Heart left ventricle (tissue), 16 donors: Measurements from ENCODE around the gene FOXP1. TPM values are rescaled to one million over a fixed set of nuclear protein-coding genes. Genes with fewer than 3 reads are reported as not detected.

Source experiments
- ATAC-seq, 4 donors: fragments of 200-7000 bp; cut with Tn5 transposase; one replicate each; pipeline ENCODE4 v1.9.1; 2020 to 2022; ENCODE audit warnings: moderate library complexity in 4 of 4, mild to moderate bottlenecking in 3 of 4, moderate number of reproducible peaks in 1 of 4
- DNase-seq, 5 donors: peaks; one replicate each; pipeline ENCODE4 v3.0.0-alpha.2; 2020
- H3K27ac ChIP-seq, 12 donors: fragments of 200-600 bp; sonication (generic) in 4 of 12; one replicate each; pipeline versions ENCODE4 v1.5.0 to v1.8.0; 2016 to 2022; ENCODE audit warnings: mild to moderate bottlenecking in 2 of 12
- H3K27me3 ChIP-seq, 9 donors: fragments of 200-600 bp; sonication (generic) in 2 of 9; one replicate each; pipeline versions ENCODE4 v1.5.1 to v1.8.0; 2016 to 2022; ENCODE audit warnings: mild to moderate bottlenecking in 3 of 9
- H3K36me3 ChIP-seq, 9 donors: fragments of 200-600 bp; sonication (generic) in 2 of 9; one replicate each; pipeline versions ENCODE4 v1.5.0 to v1.8.0; 2018 to 2022; ENCODE audit warnings: mild to moderate bottlenecking in 2 of 9
- H3K4me1 ChIP-seq, 12 donors: fragments of 200-600 bp; sonication (generic) in 4 of 12; one replicate each; pipeline versions ENCODE4 v1.5.0 to v1.8.0; 2016 to 2022; ENCODE audit warnings: mild to moderate bottlenecking in 3 of 12
- H3K4me3 ChIP-seq, 12 donors: fragments of 200-600 bp; sonication (generic) in 4 of 12; one replicate each; pipeline versions ENCODE4 v1.5.0 to v1.8.0; 2017 to 2022; ENCODE audit warnings: mild to moderate bottlenecking in 9 of 12, moderate library complexity in 4 of 12
- H3K9me3 ChIP-seq, 12 donors: fragments of 200-600 bp; sonication (generic) in 4 of 12; one replicate each; pipeline versions ENCODE4 v1.5.0 to v1.8.0; 2016 to 2022; ENCODE audit warnings: mild to moderate bottlenecking in 1 of 12
- POLR2A ChIP-seq, 2 donors: fragments of 450-650 bp; IDR thresholded peaks; one replicate each; pipeline ENCODE4 v1.6.1; 2017; ENCODE audit warnings: antibody characterized with exemption in 2 of 2, mild to moderate bottlenecking in 2 of 2, moderate library complexity in 2 of 2
- WGBS, 4 donors: extraction: QIAGEN DNeasy Blood & Tissue Kit in 2 of 4; methylation state at CpG; one replicate each; pipeline versions ENCODE4 v1.1.5 to v1.1.7; 2013 to 2018; 5-methylcytosine and 5-hydroxymethylcytosine counted together
- intact Hi-C, 10 donors: fragments of 100-400 bp; cut with DNase I; formaldehyde crosslinking; loops; one replicate each; pipeline versions ENCODE4 v1.11.1 to v1.14.2; 2022
- polyA plus RNA-seq, 2 donors: library from polyadenylated mRNA; stranded (reverse); fragments of 200-250 nt; gene quantifications; one replicate each; pipeline ENCODE4 v1.2.3, GENCODE V29; 2013
- total RNA-seq, 9 donors: library from RNA; depleted of rRNA in 2 of 9; stranded (reverse); fragments of >200 nt in 2 of 9; fragmentation: NEBNext Ultra II Directional in 3 of 9; extraction: Animal tissue kit (Norgen Biotek cat#: 25700) in 3 of 9; gene quantifications; one replicate each; pipeline versions ENCODE4 v1.1.0 to v1.2.4, GENCODE V29; 2016 to 2023
- TF ChIP-seq, protein P1 (sequence below), 12 donors: fragments of 200-600 bp; sonication (generic) in 4 of 12; IDR thresholded peaks; one replicate each; pipeline versions ENCODE4 v1.5.0 to v1.8.0; 2018 to 2022; ENCODE audit warnings: antibody characterized with exemption in 12 of 12, mild to moderate bottlenecking in 5 of 12
- donor health status: ischemic (EF 13 %, LVEDD 7.1; RV severe dilation, severe dysfunction).
- donor health status: healthy with polysubstance abuse.
- donor health status: DM: no; HTN: yes; CAD: no.
- donor health status: DM: no; HTN: no; CAD: no.
- donor health status: ischemic (EF 25% LVEDD 6.9; RV normal size, moderate dysfunction).
- donor health status: ischemic (EF 25% LVEDD 5.7; RV mildly dilated, moderate dysfunction).
- donor health status: healthy.
- donor health status: DM: yes; HTN: yes; CAD: no.
- donor health status: ischemic (EF 35%, LVEDD 5.7; RV mildly dilated, moderate dysfunction).
- donor health status: nonischemic (EF 11% LVEDD 7.7; RV severe dilation, severe dysfunction).
- donor health status: DM: yes; HTN: yes; CAD: no.
- donor health status: PGD.
- donor health status: ischemic (EF 29% LVEDD 5.4; RV normal size, mild dysfunction).
- donor health status: nonischemic (EF 23%, LVEDD 6.1; RV moderate dilation, normal function).

The FOXP1 gene
- total and polyA plus RNA-seq, 11 donors = 14.9 to 67.8 (median 41.1) TPM

- ATAC-seq = no peak
- TF ChIP-seq, protein P1, sequence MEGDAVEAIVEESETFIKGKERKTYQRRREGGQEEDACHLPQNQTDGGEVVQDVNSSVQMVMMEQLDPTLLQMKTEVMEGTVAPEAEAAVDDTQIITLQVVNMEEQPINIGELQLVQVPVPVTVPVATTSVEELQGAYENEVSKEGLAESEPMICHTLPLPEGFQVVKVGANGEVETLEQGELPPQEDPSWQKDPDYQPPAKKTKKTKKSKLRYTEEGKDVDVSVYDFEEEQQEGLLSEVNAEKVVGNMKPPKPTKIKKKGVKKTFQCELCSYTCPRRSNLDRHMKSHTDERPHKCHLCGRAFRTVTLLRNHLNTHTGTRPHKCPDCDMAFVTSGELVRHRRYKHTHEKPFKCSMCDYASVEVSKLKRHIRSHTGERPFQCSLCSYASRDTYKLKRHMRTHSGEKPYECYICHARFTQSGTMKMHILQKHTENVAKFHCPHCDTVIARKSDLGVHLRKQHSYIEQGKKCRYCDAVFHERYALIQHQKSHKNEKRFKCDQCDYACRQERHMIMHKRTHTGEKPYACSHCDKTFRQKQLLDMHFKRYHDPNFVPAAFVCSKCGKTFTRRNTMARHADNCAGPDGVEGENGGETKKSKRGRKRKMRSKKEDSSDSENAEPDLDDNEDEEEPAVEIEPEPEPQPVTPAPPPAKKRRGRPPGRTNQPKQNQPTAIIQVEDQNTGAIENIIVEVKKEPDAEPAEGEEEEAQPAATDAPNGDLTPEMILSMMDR (IDR thresholded peaks at IDR 0.05) = no peak
- TF ChIP-seq POLR2A (IDR thresholded peaks at IDR 0.05) = no peak
- Histone ChIP-seq H3K4me1 (peaks cover 0 to 11% (median 0%) of the 10 kb centered on the region in 12 donors), H3K9me3 (no peaks in the 10 kb centered on the region), H3K27ac (no peak overlapping the region), H3K27me3 (no peaks in the 10 kb centered on the region), H3K4me3 (no peak overlapping the region), H3K36me3 (no peaks in the 10 kb centered on the region)
- intact Hi-C loops = no loop called here
- no peak for DNase-seq
- 88 to 94% (median 92%) methylated on average over 2 of the region's 2 CpGs for WGBS, 4 donors
Observed at GRCh38 chr3:71484047-71484446, 99.5 kb downstream of the FOXP1 start.

GRCh38 chr3:71482771-71483170 is 100.8 kb downstream of the FOXP1 start:
- H3K27ac ChIP-seq = no peak overlapping the region
- H3K27me3 ChIP-seq = no peaks in the 10 kb centered on the region
- H3K9me3 ChIP-seq = no peaks in the 10 kb centered on the region
- ATAC-seq = no peak
- TF ChIP-seq, protein P1 (IDR thresholded peaks at IDR 0.05) = no peak
- no peak for TF ChIP-seq POLR2A (IDR thresholded peaks at IDR 0.05)
- H3K4me1 ChIP-seq = peaks cover 0 to 9% (median 0%) of the 10 kb centered on the region in 12 donors
- no peak for DNase-seq
- no peaks in the 10 kb centered on the region for H3K36me3 ChIP-seq
- 94 to 98% (median 96%) methylated on average over 5 of the region's 5 CpGs for WGBS, 4 donors
- H3K4me3 ChIP-seq = no peak overlapping the region
- intact Hi-C loops = no loop called here

GRCh38 chr3:71478568-71478967 is 105.0 kb downstream of the FOXP1 start:
- Histone ChIP-seq H3K27me3 (no peaks in the 10 kb centered on the region), H3K27ac (no peak overlapping the region), H3K4me3 (no peak overlapping the region), H3K9me3 (peaks cover 0 to 5% (median under 1%) of the 10 kb centered on the region in 12 donors), H3K36me3 (no peaks in the 10 kb centered on the region), H3K4me1 (peaks cover 0 to 9% (median 0%) of the 10 kb centered on the region in 12 donors)
- TF ChIP-seq, protein P1 (IDR thresholded peaks at IDR 0.05) = no peak
- TF ChIP-seq POLR2A (IDR thresholded peaks at IDR 0.05) = no peak
- WGBS, 4 donors = 91 to 96% (median 91%) methylated on average over 2 of the region's 2 CpGs
- intact Hi-C loops = loop anchor here in 1 of 10 donors (5.0 kb wide), 1 partner anchor 44 kb away; no protein-coding TSS in a partner anchor
- ATAC-seq (no peak), DNase-seq (no peak)

GRCh38 chr3:71476950-71477349 is 106.6 kb downstream of the FOXP1 start:
- Histone ChIP-seq H3K27me3 (no peaks in the 10 kb centered on the region), H3K4me3 (no peak overlapping the region), H3K27ac (no peak overlapping the region), H3K4me1 (peaks cover 0 to 9% (median 0%) of the 10 kb centered on the region in 12 donors), H3K9me3 (peaks cover 0 to 10% (median 2%) of the 10 kb centered on the region in 12 donors), H3K36me3 (no peaks in the 10 kb centered on the region)
- no peak for DNase-seq
- WGBS, 4 donors = 95 to 100% (median 98%) methylated on average over 2 of the region's 2 CpGs
- TF ChIP-seq POLR2A (IDR thresholded peaks at IDR 0.05) = no peak
- TF ChIP-seq, protein P1 (IDR thresholded peaks at IDR 0.05) = no peak
- ATAC-seq = no peak
- intact Hi-C loops = loop anchor here in 1 of 10 donors (5.0 kb wide), 1 partner anchor 45 kb away; no protein-coding TSS in a partner anchor
